Ramos (cell line): ENCODE measurements around the gene EFCAB11.

ENCODE experiments used
- in situ Hi-C: fragments of 300-500 bp; cut with MboI; formaldehyde crosslinking; loops from one replicate; pipeline ENCODE4 v1.14.3; 2022; ENCODE audit warnings: low sequenced_read_pairs; ENCODE audit not compliant: unreplicated experiment

The EFCAB11 gene

GRCh38 chr14:89836830-89837469, 117.6 kb downstream of the EFCAB11 start:
- in situ Hi-C loops: no loop called here

- in situ Hi-C loops: no loop called here
Measured at GRCh38 chr14:89833661-89834060, 120.9 kb downstream of the EFCAB11 start.

GRCh38 chr14:89833120-89833532, 121.4 kb downstream of the EFCAB11 start:
- in situ Hi-C loops: no loop called here

- in situ Hi-C loops: no loop called here
Measured at GRCh38 chr14:89828471-89829165, 125.9 kb downstream of the EFCAB11 start.

- in situ Hi-C loops: no loop called here
Measured at GRCh38 chr14:89827265-89827664, 127.3 kb downstream of the EFCAB11 start.

- in situ Hi-C loops: no loop called here
Measured at GRCh38 chr14:89826596-89826995, 127.9 kb downstream of the EFCAB11 start.

- in situ Hi-C loops: no loop called here
Measured at GRCh38 chr14:89823743-89824142, 130.8 kb downstream of the EFCAB11 start.

- in situ Hi-C loops: no loop called here
Measured at GRCh38 chr14:89814126-89814525, 140.4 kb downstream of the EFCAB11 start.

GRCh38 chr14:89813617-89814031, 140.9 kb downstream of the EFCAB11 start:
- in situ Hi-C loops: no loop called here

GRCh38 chr14:89811954-89812575, 142.5 kb downstream of the EFCAB11 start:
- in situ Hi-C loops: no loop called here

- in situ Hi-C loops: no loop called here
Measured at GRCh38 chr14:89810101-89810500, 144.4 kb downstream of the EFCAB11 start.

- in situ Hi-C loops: no loop called here
Measured at GRCh38 chr14:89807892-89808291, 146.6 kb downstream of the EFCAB11 start.

GRCh38 chr14:89807151-89807550, 147.4 kb downstream of the EFCAB11 start:
- in situ Hi-C loops: no loop called here

- in situ Hi-C loops: no loop called here
Measured at GRCh38 chr14:89806451-89806850, 148.1 kb downstream of the EFCAB11 start.

- in situ Hi-C loops: no loop called here
Measured at GRCh38 chr14:89805501-89805900, 149.0 kb downstream of the EFCAB11 start.

- in situ Hi-C loops: no loop called here
Measured at GRCh38 chr14:89803542-89803941, 151.0 kb downstream of the EFCAB11 start.

- in situ Hi-C loops: no loop called here
Measured at GRCh38 chr14:89801136-89801535, 153.4 kb downstream of the EFCAB11 start.

GRCh38 chr14:89798212-89798773, 156.2 kb downstream of the EFCAB11 start:
- in situ Hi-C loops: no loop called here

- in situ Hi-C loops: no loop called here
Measured at GRCh38 chr14:89797148-89797547, 157.4 kb downstream of the EFCAB11 start.

GRCh38 chr14:89794096-89794495, 160.4 kb downstream of the EFCAB11 start:
- in situ Hi-C loops: no loop called here

- in situ Hi-C loops: no loop called here
Measured at GRCh38 chr14:89793367-89793716, 161.2 kb downstream of the EFCAB11 start.
